Progenitor cell of endocrine pancreas (in vitro differentiated cells): ENCODE results near the gene ZFX. TPM values are rescaled to one million over a fixed set of nuclear protein-coding genes. Genes with fewer than 3 reads are reported as not detected.
A peak's percentile ranks its signal among the peaks of the same experiment; 100 is the strongest.

ENCODE experiments used
- DNase-seq: peaks from one replicate; pipeline ENCODE4 v3.0.0; 2021; ENCODE audit warnings: low spot score; ENCODE audit not compliant: unreplicated experiment
- H3K27ac Mint-ChIP-seq: 2 replicates; pipeline ENCODE4 v1.8.0; 2021; ENCODE audit warnings: mild to moderate bottlenecking, moderate library complexity, mixed read lengths
- H3K27me3 Mint-ChIP-seq: 2 replicates; pipeline ENCODE4 v1.8.0; 2021; ENCODE audit warnings: mixed read lengths
- H3K36me3 Mint-ChIP-seq: 2 replicates; pipeline ENCODE4 v1.8.0; 2022; ENCODE audit warnings: mixed read lengths; ENCODE audit not compliant: insufficient read depth
- H3K4me1 Mint-ChIP-seq: 2 replicates; pipeline ENCODE4 v1.8.0; 2021; ENCODE audit warnings: low read depth, mixed read lengths
- H3K4me3 Mint-ChIP-seq: 2 replicates; pipeline ENCODE4 v1.8.0; 2021; ENCODE audit warnings: low read depth, mild to moderate bottlenecking, moderate library complexity, mixed read lengths
- H3K9me3 Mint-ChIP-seq: 2 replicates; pipeline ENCODE4 v1.8.0; 2021; ENCODE audit warnings: low read depth, mixed read lengths
- total RNA-seq: library from RNA; stranded (reverse); gene quantifications from 2 replicates; pipeline ENCODE4 v1.2.1, GENCODE V29; 2021
- TF ChIP-seq, protein P1 (sequence below): fragments of 200-600 bp; sonication (generic); IDR thresholded peaks from one replicate; pipeline ENCODE4 v1.5.0; 2021; ENCODE audit warnings: antibody characterized with exemption, mild to moderate bottlenecking; ENCODE audit not compliant: unreplicated experiment

The ZFX gene
- total RNA-seq, 1 donor from 2014 or later: 113 TPM

DNA sequence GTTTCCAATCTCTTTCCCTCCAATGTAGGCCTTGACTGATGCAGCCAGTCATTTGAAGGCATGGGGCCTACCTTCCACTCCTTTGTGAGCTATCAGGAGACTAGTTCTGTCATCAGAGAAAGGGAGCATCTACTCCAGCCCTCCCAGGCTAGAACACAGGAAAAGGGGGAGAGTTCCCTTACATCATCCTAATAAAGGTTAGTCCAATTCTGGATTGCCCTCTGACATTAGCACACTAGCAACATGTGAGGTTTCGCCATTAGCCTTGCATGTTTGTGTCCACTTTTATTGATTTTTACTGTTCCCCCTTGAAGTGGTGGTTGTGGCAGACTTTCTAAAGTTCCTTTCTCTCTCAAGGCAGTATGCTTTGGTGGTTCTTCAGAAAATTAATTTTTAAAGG is 67.3 kb downstream of the ZFX start:
- no peaks in the 10 kb centered on the region for H3K27me3 Mint-ChIP-seq
- peak overlapping the region; percentile 67 for H3K27ac Mint-ChIP-seq

DNA sequence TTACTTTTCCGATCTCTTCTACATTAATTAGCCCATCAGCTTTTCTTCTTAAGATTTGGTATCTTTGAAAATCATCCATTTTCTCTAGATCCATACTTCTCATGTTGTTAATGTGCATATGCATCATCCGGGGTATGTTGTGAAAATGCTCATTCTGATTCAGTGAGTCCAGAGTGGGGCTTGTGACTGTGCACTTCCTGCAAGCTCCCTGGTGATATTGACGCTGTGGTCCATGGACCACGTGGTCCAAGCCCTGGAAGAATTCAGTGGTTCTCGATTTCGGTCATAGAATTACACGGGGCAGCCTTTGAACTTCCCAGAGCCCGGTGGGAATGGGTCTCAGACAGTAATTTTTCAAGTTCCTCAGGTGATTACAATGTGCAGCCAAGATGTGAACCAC is 69.8 kb downstream of the ZFX start:
- peaks cover 3% of the 10 kb centered on the region for H3K9me3 Mint-ChIP-seq
- TF ChIP-seq, protein P1, sequence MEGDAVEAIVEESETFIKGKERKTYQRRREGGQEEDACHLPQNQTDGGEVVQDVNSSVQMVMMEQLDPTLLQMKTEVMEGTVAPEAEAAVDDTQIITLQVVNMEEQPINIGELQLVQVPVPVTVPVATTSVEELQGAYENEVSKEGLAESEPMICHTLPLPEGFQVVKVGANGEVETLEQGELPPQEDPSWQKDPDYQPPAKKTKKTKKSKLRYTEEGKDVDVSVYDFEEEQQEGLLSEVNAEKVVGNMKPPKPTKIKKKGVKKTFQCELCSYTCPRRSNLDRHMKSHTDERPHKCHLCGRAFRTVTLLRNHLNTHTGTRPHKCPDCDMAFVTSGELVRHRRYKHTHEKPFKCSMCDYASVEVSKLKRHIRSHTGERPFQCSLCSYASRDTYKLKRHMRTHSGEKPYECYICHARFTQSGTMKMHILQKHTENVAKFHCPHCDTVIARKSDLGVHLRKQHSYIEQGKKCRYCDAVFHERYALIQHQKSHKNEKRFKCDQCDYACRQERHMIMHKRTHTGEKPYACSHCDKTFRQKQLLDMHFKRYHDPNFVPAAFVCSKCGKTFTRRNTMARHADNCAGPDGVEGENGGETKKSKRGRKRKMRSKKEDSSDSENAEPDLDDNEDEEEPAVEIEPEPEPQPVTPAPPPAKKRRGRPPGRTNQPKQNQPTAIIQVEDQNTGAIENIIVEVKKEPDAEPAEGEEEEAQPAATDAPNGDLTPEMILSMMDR: no peak
- H3K27me3 Mint-ChIP-seq: no peaks in the 10 kb centered on the region

More for the DNA sequence above, 67.3 kb downstream of the ZFX start:
- Mint-ChIP-seq H3K36me3 (peaks cover 17% of the 10 kb centered on the region), H3K9me3 (peaks cover 3% of the 10 kb centered on the region), H3K4me1 (peaks cover 11% of the 10 kb centered on the region), H3K4me3 (no peak overlapping the region)
- DNase-seq: no peak
- TF ChIP-seq, protein P1: no peak

DNA sequence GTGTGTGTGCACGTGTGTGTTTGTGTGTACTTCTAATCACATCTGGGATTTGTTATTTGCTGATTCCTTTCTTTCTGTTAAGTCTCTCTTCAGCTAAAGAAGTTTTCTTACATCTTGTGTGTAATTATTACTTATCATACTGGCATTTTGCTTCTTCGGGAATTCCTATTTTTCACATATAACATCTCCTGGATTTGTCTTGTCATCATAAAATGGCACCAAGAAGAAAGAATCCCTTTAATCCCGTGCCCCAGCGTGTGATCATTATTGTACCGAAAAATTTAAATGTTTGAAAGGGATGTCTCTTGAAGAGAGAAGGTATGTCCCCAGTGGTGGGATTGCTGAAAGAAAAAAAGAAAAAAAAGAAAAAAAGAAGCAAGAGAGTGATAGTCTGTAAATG is 72.3 kb downstream of the ZFX start:
- DNase-seq: no peak
- Mint-ChIP-seq H3K27me3 (no peaks in the 10 kb centered on the region), H3K27ac (no peak overlapping the region), H3K4me3 (no peak overlapping the region), H3K4me1 (peaks cover 9% of the 10 kb centered on the region), H3K36me3 (peaks cover 9% of the 10 kb centered on the region), H3K9me3 (peaks cover 13% of the 10 kb centered on the region)
- TF ChIP-seq, protein P1: no peak

More for the DNA sequence above, 69.8 kb downstream of the ZFX start:
- Mint-ChIP-seq H3K4me3 (no peak overlapping the region), H3K27ac (peak overlapping the region; percentile 12), H3K4me1 (peaks cover 15% of the 10 kb centered on the region), H3K36me3 (peaks cover 15% of the 10 kb centered on the region)
- DNase-seq: no peak

DNA sequence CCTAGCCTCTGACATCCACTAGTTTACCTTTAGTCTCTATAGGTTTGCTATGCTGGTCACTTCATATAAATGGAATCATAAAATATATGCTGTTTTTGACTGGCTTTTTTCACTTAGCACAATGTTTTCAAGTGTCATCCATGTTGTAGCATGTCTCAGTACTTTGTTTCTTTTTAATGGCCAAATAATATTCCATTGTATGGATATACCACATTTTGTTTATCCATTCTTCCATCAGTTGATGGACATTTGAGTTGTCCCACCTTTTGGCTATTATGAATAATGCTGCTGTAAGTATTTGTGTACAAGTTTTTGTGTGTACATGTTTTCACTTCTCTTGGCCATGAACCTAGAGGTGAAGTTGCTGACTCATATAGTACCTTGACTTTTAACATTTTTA is 75.7 kb downstream of the ZFX start:
- H3K4me3 Mint-ChIP-seq: no peak overlapping the region
- DNase-seq: no peak
- peaks cover 14% of the 10 kb centered on the region for H3K9me3 Mint-ChIP-seq
- peaks cover 4% of the 10 kb centered on the region for H3K36me3 Mint-ChIP-seq
- peaks cover 5% of the 10 kb centered on the region for H3K4me1 Mint-ChIP-seq
- TF ChIP-seq, protein P1: no peak
- H3K27me3 Mint-ChIP-seq: no peaks in the 10 kb centered on the region
- no peak overlapping the region for H3K27ac Mint-ChIP-seq

DNA sequence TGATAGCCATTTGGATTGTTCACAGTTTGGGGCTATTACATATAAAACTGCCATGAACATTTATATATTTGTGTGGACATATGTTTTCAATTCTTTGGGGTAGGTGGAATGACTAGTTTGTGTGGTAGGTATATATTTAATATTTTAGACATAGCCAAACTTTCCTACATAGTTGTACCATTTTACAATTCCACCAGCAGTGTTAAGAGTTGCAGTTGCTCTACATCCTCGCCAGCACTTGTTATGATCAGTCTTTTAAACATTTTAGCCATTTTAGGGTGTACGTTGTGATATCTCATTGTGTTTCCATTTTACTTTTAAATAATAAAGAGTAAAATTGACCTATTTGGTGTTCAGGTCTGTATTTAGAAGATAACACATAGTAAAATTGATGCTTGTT is 76.6 kb downstream of the ZFX start:
- no peak for DNase-seq
- H3K27ac Mint-ChIP-seq: no peak overlapping the region
- H3K4me1 Mint-ChIP-seq: peaks cover 5% of the 10 kb centered on the region
- TF ChIP-seq, protein P1: no peak
- H3K9me3 Mint-ChIP-seq: peaks cover 14% of the 10 kb centered on the region
- H3K27me3 Mint-ChIP-seq: no peaks in the 10 kb centered on the region
- H3K4me3 Mint-ChIP-seq: no peak overlapping the region
- H3K36me3 Mint-ChIP-seq: peaks cover 4% of the 10 kb centered on the region
